ENCODE data around the gene NF2.

NF2 gene

GRCh38 chr22:29726106-29726505, 122.7 kb downstream of the NF2 start:
- DNase-seq, result no peak

GRCh38 chr22:29726512-29727130, 123.2 kb downstream of the NF2 start:
- DNase-seq, result no peak

- no peak for DNase-seq
Observed at GRCh38 chr22:29727131-29727523, 123.7 kb downstream of the NF2 start.

GRCh38 chr22:29729161-29729560, 125.7 kb downstream of the NF2 start:
- no peak for DNase-seq

GRCh38 chr22:29731058-29731850, 127.8 kb downstream of the NF2 start:
- DNase-seq, result no peak

- DNase-seq, result no peak
Observed at GRCh38 chr22:29732883-29733282, 129.4 kb downstream of the NF2 start.

GRCh38 chr22:29733362-29734201, 130.1 kb downstream of the NF2 start:
- DNase-seq, result no peak

- DNase-seq, result no peak
Observed at GRCh38 chr22:29734406-29734805, 131.0 kb downstream of the NF2 start.

GRCh38 chr22:29734838-29735237, 131.4 kb downstream of the NF2 start:
- no peak for DNase-seq

GRCh38 chr22:29735416-29735815, 132.0 kb downstream of the NF2 start:
- no peak for DNase-seq

- no peak for DNase-seq
Observed at GRCh38 chr22:29737251-29738117, 134.1 kb downstream of the NF2 start.

- DNase-seq, result no peak
Observed at GRCh38 chr22:29738118-29738815, 134.8 kb downstream of the NF2 start.

GRCh38 chr22:29739346-29739875, 136.0 kb downstream of the NF2 start:
- no peak for DNase-seq

- DNase-seq, result no peak
Observed at GRCh38 chr22:29740216-29740615, 136.8 kb downstream of the NF2 start.

GRCh38 chr22:29741926-29742325, 138.5 kb downstream of the NF2 start:
- DNase-seq, result no peak

- no peak for DNase-seq
Observed at GRCh38 chr22:29742326-29742725, 138.9 kb downstream of the NF2 start.

- no peak for DNase-seq
Observed at GRCh38 chr22:29744902-29745301, 141.5 kb downstream of the NF2 start.

- DNase-seq, result no peak
Observed at GRCh38 chr22:29747832-29748231, 144.4 kb downstream of the NF2 start.

All from activated CD4-positive, CD25-positive, alpha-beta regulatory T cell treated with anti-CD3 and anti-CD28 coated beads, Interleukin-2, amount 50 U/mL, for 72 hours (primary cell).